ENCODE results near the gene C12orf57.

Gene C12orf57

GRCh38 chr12:6917491-6918231 lies 26.2 kb upstream of the C12orf57 start:
- no peak for DNase-seq (ENCODE audit: low read depth)

GRCh38 chr12:6919588-6919987 lies 24.2 kb upstream of the C12orf57 start:
- DNase-seq (ENCODE audit: low read depth): no peak

- no peak for DNase-seq (ENCODE audit: low read depth)
These were observed 22.3 kb upstream of the C12orf57 start for GRCh38 chr12:6921539-6921938.

- no peak for DNase-seq (ENCODE audit: low read depth)
These were observed 21.6 kb upstream of the C12orf57 start for GRCh38 chr12:6921996-6922946.

GRCh38 chr12:6923003-6923732 lies 20.7 kb upstream of the C12orf57 start:
- DNase-seq (ENCODE audit: low read depth): no peak

GRCh38 chr12:6923851-6924250 lies 20.0 kb upstream of the C12orf57 start:
- no peak for DNase-seq (ENCODE audit: low read depth)

- DNase-seq (ENCODE audit: low read depth): no peak
These were observed 18.6 kb upstream of the C12orf57 start for GRCh38 chr12:6925239-6925539.

- no peak for DNase-seq (ENCODE audit: low read depth)
These were observed 18.1 kb upstream of the C12orf57 start for GRCh38 chr12:6925540-6926279.

- no peak for DNase-seq (ENCODE audit: low read depth)
These were observed 16.3 kb upstream of the C12orf57 start, which contains the start of gene ATN1 for GRCh38 chr12:6927379-6928021. ATN1 (plus strand) TSS chr12:6927959; CDS start chr12:6934002, 6,043 bp downstream.

GRCh38 chr12:6928022-6928702 lies 15.7 kb upstream of the C12orf57 start:
- no peak for DNase-seq (ENCODE audit: low read depth)

- no peak for DNase-seq (ENCODE audit: low read depth)
These were observed 15.0 kb upstream of the C12orf57 start for GRCh38 chr12:6928703-6929407.

- DNase-seq (ENCODE audit: low read depth): no peak
These were observed 14.1 kb upstream of the C12orf57 start for GRCh38 chr12:6929466-6930452.

- no peak for DNase-seq (ENCODE audit: low read depth)
These were observed 11.1 kb upstream of the C12orf57 start for GRCh38 chr12:6932766-6933165.

GRCh38 chr12:6934110-6934509 lies 9.7 kb upstream of the C12orf57 start:
- DNase-seq (ENCODE audit: low read depth): no peak

- DNase-seq (ENCODE audit: low read depth): no peak
These were observed 8.2 kb upstream of the C12orf57 start for GRCh38 chr12:6935371-6936193.

GRCh38 chr12:6936194-6936635 lies 7.6 kb upstream of the C12orf57 start:
- no peak for DNase-seq (ENCODE audit: low read depth)

- DNase-seq (ENCODE audit: low read depth): no peak
These were observed 7.0 kb upstream of the C12orf57 start for GRCh38 chr12:6936636-6937480.
